Measurements from ENCODE around the gene SLC34A2. TPM values are rescaled to one million over a fixed set of nuclear protein-coding genes. Genes with fewer than 3 reads are reported as not detected.

Gene SLC34A2
- total and polyA plus RNA-seq, 10 of the 15 experiments (the other 5 are each of a cell fraction or from before 2014, with no cell fraction given): 0.08 to 0.59 TPM; not detected in 8

DNA sequence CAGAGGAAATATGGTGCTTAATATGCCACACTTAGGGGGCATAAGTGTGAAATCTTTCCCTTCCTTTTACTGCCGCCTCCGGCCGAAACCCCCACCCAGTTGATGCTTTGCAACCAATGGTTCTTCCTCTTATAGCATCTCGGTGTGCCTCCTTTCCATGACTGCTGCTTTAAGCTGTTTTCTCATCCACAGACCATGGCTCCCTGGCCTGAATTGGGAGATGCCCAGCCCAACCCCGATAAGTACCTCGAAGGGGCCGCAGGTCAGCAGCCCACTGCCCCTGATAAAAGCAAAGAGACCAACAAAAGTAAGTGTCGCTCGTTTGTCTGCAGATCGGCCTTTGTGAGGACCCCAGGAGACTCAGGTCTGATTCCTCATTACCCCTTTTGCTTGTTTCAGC lies 6.7 kb downstream of the SLC34A2 start:
- FAIRE-seq (no peak), ATAC-seq (no peak), DNase-seq (ENCODE audit: low read depth, low spot score) (no peak)
- TF ChIP-seq, protein P1, sequence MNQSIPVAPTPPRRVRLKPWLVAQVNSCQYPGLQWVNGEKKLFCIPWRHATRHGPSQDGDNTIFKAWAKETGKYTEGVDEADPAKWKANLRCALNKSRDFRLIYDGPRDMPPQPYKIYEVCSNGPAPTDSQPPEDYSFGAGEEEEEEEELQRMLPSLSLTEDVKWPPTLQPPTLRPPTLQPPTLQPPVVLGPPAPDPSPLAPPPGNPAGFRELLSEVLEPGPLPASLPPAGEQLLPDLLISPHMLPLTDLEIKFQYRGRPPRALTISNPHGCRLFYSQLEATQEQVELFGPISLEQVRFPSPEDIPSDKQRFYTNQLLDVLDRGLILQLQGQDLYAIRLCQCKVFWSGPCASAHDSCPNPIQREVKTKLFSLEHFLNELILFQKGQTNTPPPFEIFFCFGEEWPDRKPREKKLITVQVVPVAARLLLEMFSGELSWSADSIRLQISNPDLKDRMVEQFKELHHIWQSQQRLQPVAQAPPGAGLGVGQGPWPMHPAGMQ (IDR thresholded peaks at IDR 0.05; ENCODE audit: borderline replicate concordance): no peak
- TF ChIP-seq, protein P2, sequence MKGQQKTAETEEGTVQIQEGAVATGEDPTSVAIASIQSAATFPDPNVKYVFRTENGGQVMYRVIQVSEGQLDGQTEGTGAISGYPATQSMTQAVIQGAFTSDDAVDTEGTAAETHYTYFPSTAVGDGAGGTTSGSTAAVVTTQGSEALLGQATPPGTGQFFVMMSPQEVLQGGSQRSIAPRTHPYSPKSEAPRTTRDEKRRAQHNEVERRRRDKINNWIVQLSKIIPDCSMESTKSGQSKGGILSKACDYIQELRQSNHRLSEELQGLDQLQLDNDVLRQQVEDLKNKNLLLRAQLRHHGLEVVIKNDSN (IDR thresholded peaks at IDR 0.05; ENCODE audit: borderline replicate concordance, extremely low read length, insufficient read depth, low read depth, low read length): no peak
- TF ChIP-seq HDGF (IDR thresholded peaks at IDR 0.05) (no peak), SPI1 (IDR thresholded peaks at IDR 0.05; ENCODE audit: borderline replicate concordance, insufficient read depth, low read depth, low read length) (no peak), POLR2AphosphoS2 (IDR thresholded peaks at IDR 0.05; ENCODE audit: low read depth, low read length) (no peak), TBL1XR1 (IDR thresholded peaks at IDR 0.05; ENCODE audit: low read depth, low read length) (no peak), SUZ12 (IDR thresholded peaks at IDR 0.05; ENCODE audit: unreplicated experiment) (no peak), GATAD2B (conservative IDR thresholded peaks at IDR 0.05; ENCODE audit: low read depth) (no peak), HDAC2 (IDR thresholded peaks at IDR 0.05) (no peak)
- TF ChIP-seq, protein P3, sequence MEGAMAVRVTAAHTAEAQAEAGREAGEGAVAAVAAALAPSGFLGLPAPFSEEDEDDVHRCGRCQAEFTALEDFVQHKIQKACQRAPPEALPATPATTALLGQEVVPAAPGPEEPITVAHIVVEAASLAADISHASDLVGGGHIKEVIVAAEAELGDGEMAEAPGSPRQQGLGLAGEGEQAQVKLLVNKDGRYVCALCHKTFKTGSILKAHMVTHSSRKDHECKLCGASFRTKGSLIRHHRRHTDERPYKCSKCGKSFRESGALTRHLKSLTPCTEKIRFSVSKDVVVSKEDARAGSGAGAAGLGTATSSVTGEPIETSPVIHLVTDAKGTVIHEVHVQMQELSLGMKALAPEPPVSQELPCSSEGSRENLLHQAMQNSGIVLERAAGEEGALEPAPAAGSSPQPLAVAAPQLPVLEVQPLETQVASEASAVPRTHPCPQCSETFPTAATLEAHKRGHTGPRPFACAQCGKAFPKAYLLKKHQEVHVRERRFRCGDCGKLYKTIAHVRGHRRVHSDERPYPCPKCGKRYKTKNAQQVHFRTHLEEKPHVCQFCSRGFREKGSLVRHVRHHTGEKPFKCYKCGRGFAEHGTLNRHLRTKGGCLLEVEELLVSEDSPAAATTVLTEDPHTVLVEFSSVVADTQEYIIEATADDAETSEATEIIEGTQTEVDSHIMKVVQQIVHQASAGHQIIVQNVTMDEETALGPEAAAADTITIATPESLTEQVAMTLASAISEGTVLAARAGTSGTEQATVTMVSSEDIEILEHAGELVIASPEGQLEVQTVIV (IDR thresholded peaks at IDR 0.05; ENCODE audit: borderline replicate concordance, partially characterized antibody): no peak
- in situ Hi-C loops (cut with MboI): no loop called here
- Histone ChIP-seq H3K27ac (ENCODE audit: control insufficient read depth, insufficient read depth) (no peak overlapping the region), H3K9ac (ENCODE audit: control insufficient read depth, insufficient read depth, low read length) (no peak overlapping the region), H3K9me3 (replicated peaks; ENCODE audit: control insufficient read depth, insufficient read depth, low read length) (no peaks in the 10 kb centered on the region), H4K20me1 (ENCODE audit: control insufficient read depth, insufficient read depth) (no peaks in the 10 kb centered on the region), H3K4me3 (no peak overlapping the region), H3K79me2 (ENCODE audit: control insufficient read depth, insufficient read depth, low read length) (no peaks in the 10 kb centered on the region), H3K36me3 (ENCODE audit: control insufficient read depth in 2 of 2, insufficient read depth in 2 of 2, low read length in 1 of 2) (no peaks in the 10 kb centered on the region), H2AFZ (ENCODE audit: control insufficient read depth, low read depth, low read length) (no peak overlapping the region), H3K4me2 (ENCODE audit: control insufficient read depth, insufficient read depth) (no peak overlapping the region), H3K4me1 (ENCODE audit: control insufficient read depth, insufficient read depth, low read length) (no peaks in the 10 kb centered on the region), H3K27me3 (replicated peaks in 1 of 2; ENCODE audit: control insufficient read depth in 2 of 2, insufficient read depth in 2 of 2, low read length in 1 of 2) (no peaks in the 10 kb centered on the region; a peak in 2 of 4 replicates)
- ChIA-PET SMC1A (ENCODE audit: uncharacterized antibody, unreplicated experiment) (interaction anchor here (0.6 kb wide), 1 partner anchor 43 kb away, joined by 3 read pairs; no protein-coding TSS in a partner anchor), POLR2A (no interaction called here), CTCF (no interaction called here), RAD21 (ENCODE audit: unreplicated experiment) (no interaction called here)
- 19% methylated on average over 10 of the region's 10 CpGs for WGBS (ENCODE audit: insufficient coverage, insufficient replicate concordance, low lambda C conversion rate, missing lambda C conversion rate)
- no TSS peak for BruUV-seq (replicated peaks)
- intact Hi-C loops (cut with micrococcal nuclease; ENCODE audit: unreplicated experiment): no loop called here
